ENCODE measurements around the gene HSPB2. TPM values are rescaled to one million over a fixed set of nuclear protein-coding genes. Genes with fewer than 3 reads are reported as not detected.
A peak's percentile ranks its signal among the peaks of the same experiment; 100 is the strongest.

The HSPB2 gene
- total and polyA plus RNA-seq, 2 donors (not counting 1 experiment from before 2014, with no cell fraction given), result not detected

- peak overlapping the region; percentile 51 to 82 (median 66) for H3K4me3 ChIP-seq (ENCODE audit: control extremely low read depth in 1 of 5, extremely low read depth in 1 of 5, insufficient read depth in 1 of 5, low read depth in 2 of 5, low read length in 4 of 5)
- ATAC-seq (ENCODE audit: low read depth) (peak; percentile 90), DNase-seq (peak; percentile 96)
- Mint-ChIP-seq H3K27ac (peak overlapping the region; percentile 93), H3K4me3 (peak overlapping the region; percentile 92), H3K27me3 (peaks cover 9% of the 10 kb centered on the region), H3K9me3 (ENCODE audit: insufficient read depth) (no peaks in the 10 kb centered on the region), H3K4me1 (peaks cover 16% of the 10 kb centered on the region)
- peaks cover 9 to 17% of the 10 kb centered on the region in 2 donors for H3K4me1 ChIP-seq (ENCODE audit: control insufficient read depth in 2 of 2, insufficient read depth in 2 of 2, low read length in 2 of 2)
- under 1% methylated on average over 38 of the region's 47 CpGs for WGBS (ENCODE audit: insufficient coverage)
- H3K79me2 ChIP-seq (ENCODE audit: control insufficient read depth, insufficient read depth, low read length), result no peaks in the 10 kb centered on the region
- POLR2A ChIA-PET, result interaction anchor here (0.5 to 1.4 kb wide), 4 partner anchors 8 to 122 kb away, joined by 3 to 10 read pairs (median 5); partner anchors contain the start of genes ALG9, C11orf52 and CFAP68
- H3K4me2 ChIP-seq (replicated peaks; ENCODE audit: low read depth, low read length, poor library complexity, severe bottlenecking), result peak overlapping the region; percentile 97
- H3K27me3 ChIP-seq (replicated peaks in 1 of 4; ENCODE audit: control extremely low read depth in 1 of 4, control insufficient read depth in 3 of 4, insufficient read depth in 4 of 4, low read length in 3 of 4), result peaks cover 0 to 4% (median 0%) of the 10 kb centered on the region in 4 experiments
- intact Hi-C loops (cut with micrococcal nuclease), result loop anchor here (1.0 to 5.0 kb wide), 10 partner anchors 47 to 354 kb away; partner anchors contain the start of genes ALG9, CFAP68, DLAT and FDXACB1
- H2AFZ ChIP-seq (ENCODE audit: insufficient read depth, low read depth, low read length, poor library complexity, severe bottlenecking), result peak overlapping the region; percentile 96
- H3K9ac ChIP-seq (ENCODE audit: low read length), result peak overlapping the region; percentile 88
- no peak for TF ChIP-seq CTCF (IDR thresholded peaks at IDR 0.05)
- no peak for TF ChIP-seq EZH2 (IDR thresholded peaks at IDR 0.05; ENCODE audit: borderline replicate concordance, insufficient read depth, low read depth, low read length, poor library complexity, severe bottlenecking)
- H3K9me3 ChIP-seq (ENCODE audit: control extremely low read depth in 1 of 3, control insufficient read depth in 2 of 3, insufficient read depth in 1 of 3, low read length in 2 of 3), result no peaks in the 10 kb centered on the region
- CTCF ChIA-PET, result interaction anchor here (0.7 to 2.0 kb wide), 12 partner anchors 8 to 354 kb away, joined by 3 to 10 read pairs (median 4); partner anchors contain the start of genes DIXDC1, PIH1D2, SDHD and TIMM8B
- H3K36me3 ChIP-seq (replicated peaks in 1 of 2; ENCODE audit: control extremely low read depth in 1 of 2, control insufficient read depth in 1 of 2, extremely low read depth in 1 of 2, insufficient read depth in 2 of 2, low read length in 1 of 2), result no peaks in the 10 kb centered on the region
- H3K27ac ChIP-seq (ENCODE audit: low read length in 2 of 2), result peak overlapping the region; percentile 67 to 89
- no peaks in the 10 kb centered on the region for H4K20me1 ChIP-seq (ENCODE audit: control insufficient read depth, insufficient read depth, low read length, poor library complexity, severe bottlenecking)
Observed at GRCh38 chr11:111926505-111927391, 14.2 kb downstream of the HSPB2 start.
